Measurements from ENCODE around the gene DPH6.
"Not testable (repeated sequence)": the region's sequence is repeated elsewhere in the genome, so short reads cannot be mapped to it uniquely, and the experiment has no call there.

DPH6 gene

GRCh38 chr15:35393398-35393797, 152.6 kb downstream of the DPH6 start:
- Histone ChIP-seq H3K27ac (ENCODE audit: low read depth, low read length) (no peak overlapping the region), H3K4me3 (ENCODE audit: insufficient read depth, low read length, poor library complexity, severe bottlenecking) (no peak overlapping the region), H3F3A (ENCODE audit: insufficient read depth) (no peaks in the 10 kb centered on the region), H3K9me2 (replicated peaks; ENCODE audit: insufficient read depth, low read length) (no peaks in the 10 kb centered on the region), H3K9ac (ENCODE audit: low read length) (no peak overlapping the region), H3K36me3 (ENCODE audit: low read length) (no peaks in the 10 kb centered on the region), H3K4me2 (ENCODE audit: low read depth, low read length, poor library complexity, severe bottlenecking) (no peak overlapping the region), H3K9me3 (ENCODE audit: insufficient read depth, low read length) (no peaks in the 10 kb centered on the region), H2AFZ (ENCODE audit: low read depth, low read length, severe bottlenecking) (no peak overlapping the region), H4K20me1 (ENCODE audit: low read depth, low read length) (no peaks in the 10 kb centered on the region), H3K27me3 (ENCODE audit: low read length) (no peaks in the 10 kb centered on the region), H3K79me2 (ENCODE audit: insufficient read depth, low read length) (no peaks in the 10 kb centered on the region)
- no peak for TF ChIP-seq CTCF (IDR thresholded peaks at IDR 0.05; ENCODE audit: insufficient read depth, low read length, poor library complexity, severe bottlenecking)
- no peak for TF ChIP-seq EZH2phosphoT487 (conservative IDR thresholded peaks at IDR 0.05; ENCODE audit: low read length)

GRCh38 chr15:35391408-35391984, 154.5 kb downstream of the DPH6 start:
- H3K9me2 ChIP-seq (replicated peaks; ENCODE audit: insufficient read depth, low read length); H3F3A ChIP-seq (ENCODE audit: insufficient read depth); H3K79me2 ChIP-seq (ENCODE audit: insufficient read depth, low read length); H3K4me2 ChIP-seq (ENCODE audit: low read depth, low read length, poor library complexity, severe bottlenecking); H2AFZ ChIP-seq (ENCODE audit: low read depth, low read length, severe bottlenecking); H3K36me3 ChIP-seq (ENCODE audit: low read length); H3K4me3 ChIP-seq (ENCODE audit: insufficient read depth, low read length, poor library complexity, severe bottlenecking); H3K9me3 ChIP-seq (ENCODE audit: insufficient read depth, low read length); H3K27ac ChIP-seq (ENCODE audit: low read depth, low read length); H4K20me1 ChIP-seq (ENCODE audit: low read depth, low read length); H3K9ac ChIP-seq (ENCODE audit: low read length); H3K27me3 ChIP-seq (ENCODE audit: low read length): not testable (repeated sequence)

- no peak for TF ChIP-seq EZH2phosphoT487 (conservative IDR thresholded peaks at IDR 0.05; ENCODE audit: low read length)
- no peak for TF ChIP-seq CTCF (IDR thresholded peaks at IDR 0.05; ENCODE audit: insufficient read depth, low read length, poor library complexity, severe bottlenecking)
- Histone ChIP-seq H3K4me3 (ENCODE audit: insufficient read depth, low read length, poor library complexity, severe bottlenecking) (no peak overlapping the region), H3K27me3 (ENCODE audit: low read length) (no peaks in the 10 kb centered on the region), H3K36me3 (ENCODE audit: low read length) (no peaks in the 10 kb centered on the region), H3K79me2 (ENCODE audit: insufficient read depth, low read length) (no peaks in the 10 kb centered on the region), H3F3A (ENCODE audit: insufficient read depth) (no peaks in the 10 kb centered on the region), H3K9me2 (replicated peaks; ENCODE audit: insufficient read depth, low read length) (no peaks in the 10 kb centered on the region), H2AFZ (ENCODE audit: low read depth, low read length, severe bottlenecking) (no peak overlapping the region), H4K20me1 (ENCODE audit: low read depth, low read length) (no peaks in the 10 kb centered on the region), H3K9ac (ENCODE audit: low read length) (no peak overlapping the region), H3K27ac (ENCODE audit: low read depth, low read length) (no peak overlapping the region), H3K9me3 (ENCODE audit: insufficient read depth, low read length) (no peaks in the 10 kb centered on the region), H3K4me2 (ENCODE audit: low read depth, low read length, poor library complexity, severe bottlenecking) (no peak overlapping the region)
Measured at GRCh38 chr15:35383506-35383905, 162.5 kb downstream of the DPH6 start.

- Histone ChIP-seq H3K9me2 (replicated peaks; ENCODE audit: insufficient read depth, low read length) (no peaks in the 10 kb centered on the region), H3K27ac (ENCODE audit: low read depth, low read length) (no peak overlapping the region), H3K36me3 (ENCODE audit: low read length) (no peaks in the 10 kb centered on the region), H3K9ac (ENCODE audit: low read length) (no peak overlapping the region), H3F3A (ENCODE audit: insufficient read depth) (no peaks in the 10 kb centered on the region), H3K27me3 (ENCODE audit: low read length) (no peaks in the 10 kb centered on the region), H4K20me1 (ENCODE audit: low read depth, low read length) (no peaks in the 10 kb centered on the region), H3K4me2 (ENCODE audit: low read depth, low read length, poor library complexity, severe bottlenecking) (no peak overlapping the region), H3K79me2 (ENCODE audit: insufficient read depth, low read length) (no peaks in the 10 kb centered on the region), H3K9me3 (ENCODE audit: insufficient read depth, low read length) (no peaks in the 10 kb centered on the region), H2AFZ (ENCODE audit: low read depth, low read length, severe bottlenecking) (no peak overlapping the region), H3K4me3 (ENCODE audit: insufficient read depth, low read length, poor library complexity, severe bottlenecking) (no peak overlapping the region)
- no peak for TF ChIP-seq EZH2phosphoT487 (conservative IDR thresholded peaks at IDR 0.05; ENCODE audit: low read length)
- no peak for TF ChIP-seq CTCF (IDR thresholded peaks at IDR 0.05; ENCODE audit: insufficient read depth, low read length, poor library complexity, severe bottlenecking)
Measured at GRCh38 chr15:35381328-35381727, 164.6 kb downstream of the DPH6 start.
